HCT116 (cell line): ENCODE data around the gene FAM151A. TPM values are rescaled to one million over a fixed set of nuclear protein-coding genes. Genes with fewer than 3 reads are reported as not detected.

Experiments used
- ATAC-seq: fragments of 200-7000 bp; cut with Tn5 transposase; 2 replicates; pipeline ENCODE4 v1.9.1; 2020; ENCODE audit warnings: mild to moderate bottlenecking, moderate library complexity
- BruUV-seq: library from RNA; stranded (reverse); fragments of 400-500 nt; replicated peaks from 2 replicates; lab custom pipeline; 2021; lab: Mats Ljungman, UMichigan
- CTCF ChIA-PET: fragments of 300-600 bp; sonication (Branson Sonifier 250); formaldehyde crosslinking; loops from one replicate; lab custom pipeline; 2021; ENCODE audit warnings: antibody characterized with exemption; lab: Charles Lee
- POLR2A ChIA-PET: fragments of 300-600, 350-600 bp; sonication (Branson Sonifier 250); formaldehyde crosslinking; loops from one replicate; lab custom pipeline; 2021; ENCODE audit warnings: antibody characterized with exemption; lab: Charles Lee
- RAD21 ChIA-PET, 2 experiments: fragments of 300-600 bp; sonication (Branson Sonifier 250); formaldehyde crosslinking; loops; one replicate each; lab custom pipeline; 2023; ENCODE audit warnings: low total read pairs in 2 of 2; ENCODE audit not compliant: uncharacterized antibody in 2 of 2, unreplicated experiment in 2 of 2, low non-redundant PET in 1 of 2; lab: Charles Lee
- DNase-seq: peaks from one replicate; pipeline ENCODE4 v3.0.0-alpha.2; 2010; ENCODE audit warnings: low read depth, low spot score
- H2AFZ ChIP-seq: fragments of 200-600 bp; shearing (Covaris generic), sonication (generic); 2 replicates; pipeline ENCODE4 v1.6.1; 2017; ENCODE audit warnings: low read depth, mixed run types, mixed read lengths, antibody characterized with exemption, low read length; ENCODE audit not compliant: poor library complexity, severe bottlenecking
- H3K27ac ChIP-seq: 2 replicates; pipeline ENCODE4 v1.5.1; 2012; ENCODE audit warnings: low read depth, low read length
- H3K27me3 ChIP-seq: fragments of 200-600 bp; sonication (generic); 2 replicates; pipeline ENCODE4 v1.6.1; 2016; ENCODE audit warnings: mixed run types, low read length, mixed read lengths; ENCODE audit not compliant: insufficient read depth
- H3K36me3 ChIP-seq, 2 experiments: fragments of 200-500 bp in 1 of 2; fragments of 200-600 bp in 1 of 2; sonication (Bioruptor generic) in 1 of 2; sonication (generic) in 1 of 2; 2 replicates each; pipeline versions ENCODE4 v1.5.1 to v1.6.1; 2014 to 2016; ENCODE audit warnings: low read length in 2 of 2, inconsistent platforms in 1 of 2, mixed read lengths in 1 of 2, mixed run types in 1 of 2; ENCODE audit not compliant: insufficient read depth in 2 of 2, control insufficient read depth in 1 of 2
- H3K4me1 ChIP-seq, 2 experiments: fragments of 200-600 bp in 1 of 2; sonication (generic) in 1 of 2; 2 replicates each; pipeline versions ENCODE4 v1.5.1 to v1.6.1; 2012 to 2017; ENCODE audit warnings: low read length in 2 of 2, inconsistent platforms in 1 of 2, mild to moderate bottlenecking in 1 of 2, mixed read lengths in 1 of 2, mixed run types in 1 of 2, moderate library complexity in 1 of 2; ENCODE audit not compliant: insufficient read depth in 2 of 2, control insufficient read depth in 1 of 2
- H3K4me2 ChIP-seq: fragments of 200-600 bp; sonication (generic); 2 replicates; pipeline ENCODE4 v1.6.1; 2017; ENCODE audit warnings: mixed run types, low read length, mixed read lengths
- H3K4me3 ChIP-seq, 2 experiments: fragments of 200-600 bp in 1 of 2; sonication (generic) in 1 of 2; replicated peaks in 1 of 2; 2 replicates each; pipeline ENCODE4 v1.5.1; 2011 to 2016; ENCODE audit warnings: low read length in 2 of 2, control low read depth in 1 of 2, low read depth in 1 of 2, mild to moderate bottlenecking in 1 of 2, mixed read lengths in 1 of 2, mixed run types in 1 of 2
- H3K79me2 ChIP-seq: fragments of 200-600 bp; sonication (generic); 2 replicates; pipeline ENCODE4 v1.6.1; 2017; ENCODE audit warnings: mild to moderate bottlenecking, mixed run types, low read length, moderate library complexity, mixed read lengths; ENCODE audit not compliant: insufficient read depth
- H3K9ac ChIP-seq: fragments of 200-600 bp; sonication (generic); 2 replicates; pipeline ENCODE4 v1.6.1; 2016; ENCODE audit warnings: low read length, mixed read lengths
- H3K9me2 ChIP-seq: fragments of 200-600 bp; sonication (generic), shearing (Covaris generic); 2 replicates; pipeline ENCODE4 v1.6.1; 2017; ENCODE audit warnings: mixed run types, mild to moderate bottlenecking, moderate library complexity; ENCODE audit not compliant: insufficient read depth
- H3K9me3 ChIP-seq, 2 experiments: fragments of 200-500 bp in 1 of 2; fragments of 200-600 bp in 1 of 2; sonication (Bioruptor generic) in 1 of 2; sonication (generic) in 1 of 2; 2 replicates each; pipeline ENCODE4 v1.6.1; 2014 to 2017; ENCODE audit warnings: low read length in 2 of 2, mixed read lengths in 2 of 2, inconsistent platforms in 1 of 2, low read depth in 1 of 2, mild to moderate bottlenecking in 1 of 2, mixed run types in 1 of 2, moderate library complexity in 1 of 2; ENCODE audit not compliant: control insufficient read depth in 1 of 2, insufficient read depth in 1 of 2
- H4K20me1 ChIP-seq: fragments of 200-600 bp; sonication (generic), shearing (Covaris generic); 2 replicates; pipeline ENCODE4 v1.6.1; 2017; ENCODE audit warnings: mixed run types, mild to moderate bottlenecking, moderate library complexity; ENCODE audit not compliant: insufficient read depth
- ATF3 ChIP-seq: IDR thresholded peaks from 2 replicates; pipeline ENCODE4 v1.6.1; 2012
- CEBPB ChIP-seq: IDR thresholded peaks from 2 replicates; pipeline ENCODE4 v1.6.1; 2012; ENCODE audit warnings: low read depth
- CTCF ChIP-seq, 3 experiments: fragments of 200-600 bp in 1 of 3; sonication (generic) in 1 of 3; IDR thresholded peaks in 2 of 3; conservative IDR thresholded peaks in 1 of 3; 2 replicates each; pipeline ENCODE4 v1.5.1; 2012 to 2017; ENCODE audit warnings: low read depth in 2 of 3, low read length in 2 of 3, antibody characterized with exemption in 1 of 3, borderline replicate concordance in 1 of 3, control low read depth in 1 of 3, mild to moderate bottlenecking in 1 of 3, mixed read lengths in 1 of 3, mixed run types in 1 of 3, moderate library complexity in 1 of 3; ENCODE audit not compliant: insufficient read depth in 1 of 3
- FOSL1 ChIP-seq: IDR thresholded peaks from 2 replicates; pipeline ENCODE4 v1.6.1; 2012; ENCODE audit warnings: low read depth
- JUND ChIP-seq: IDR thresholded peaks from 2 replicates; pipeline ENCODE4 v1.6.1; 2012
- MAX ChIP-seq: IDR thresholded peaks from 2 replicates; pipeline ENCODE4 v1.6.1; 2012
- POLR2A ChIP-seq: IDR thresholded peaks from 2 replicates; pipeline ENCODE4 v1.7.0; 2011; ENCODE audit warnings: borderline replicate concordance; ENCODE audit not compliant: insufficient read depth, insufficient read length; ENCODE audit errors: extremely low read depth
- POLR2AphosphoS5 ChIP-seq: IDR thresholded peaks from 2 replicates; pipeline ENCODE4 v1.6.1; 2011; ENCODE audit warnings: mild to moderate bottlenecking, low read depth, low read length, moderate library complexity
- REST ChIP-seq: IDR thresholded peaks from 2 replicates; pipeline ENCODE4 v1.6.1; 2012; ENCODE audit warnings: low read depth
- SIN3A ChIP-seq: IDR thresholded peaks from 2 replicates; pipeline ENCODE4 v1.6.1; 2012; ENCODE audit warnings: low read depth
- TCF7L2 ChIP-seq: IDR thresholded peaks from 2 replicates; pipeline ENCODE4 v1.7.0; 2011; ENCODE audit warnings: borderline replicate concordance, inconsistent platforms; ENCODE audit not compliant: insufficient read depth, insufficient read length; ENCODE audit errors: extremely low read depth
- YY1 ChIP-seq: IDR thresholded peaks from 2 replicates; pipeline ENCODE4 v1.6.1; 2011; ENCODE audit warnings: low read length, low read depth, moderate library complexity, mild to moderate bottlenecking; ENCODE audit not compliant: insufficient replicate concordance; ENCODE audit errors: extremely low read depth
- ZFX ChIP-seq: fragments of 450-650 bp; IDR thresholded peaks from 2 replicates; pipeline ENCODE4 v1.6.1; 2017
- ZNF274 ChIP-seq: fragments of 200-500 bp; sonication (Bioruptor generic); IDR thresholded peaks from 2 replicates; pipeline ENCODE4 v1.6.1; 2014; ENCODE audit warnings: mild to moderate bottlenecking, low read depth, low read length, inconsistent platforms
- intact Hi-C: fragments of 100-400 bp; cut with micrococcal nuclease; formaldehyde crosslinking; loops from 2 replicates; pipeline ENCODE4 v1.10.0; 2022
- total RNA-seq: library from RNA; stranded (reverse); gene quantifications from one replicate; pipeline ENCODE4 v1.2.1, GENCODE V29; 2021; ENCODE audit not compliant: unreplicated experiment

FAM151A gene
- total RNA-seq, 1 experiment from 2014 or later = not detected

GRCh38 chr1:54570161-54570560, 53.2 kb downstream of the FAM151A start:
- DNase-seq (no peak), ATAC-seq (no peak)
- peaks cover 73 to 92% of the 10 kb centered on the region in 2 experiments for H3K4me1 ChIP-seq
- no peak overlapping the region for H3K4me3 ChIP-seq
- no peaks in the 10 kb centered on the region for H3K36me3 ChIP-seq
- no peaks in the 10 kb centered on the region for H3K27me3 ChIP-seq
- no peaks in the 10 kb centered on the region for H3K9me2 ChIP-seq
- H2AFZ ChIP-seq = no peak overlapping the region
- peak overlapping the region; percentile 68; the same call in 1 of the 2 replicates for H3K4me2 ChIP-seq
- no peaks in the 10 kb centered on the region for H3K9me3 ChIP-seq
- H3K9ac ChIP-seq = no peak overlapping the region
- ChIA-PET RAD21 (no interaction called here), CTCF (no interaction called here), POLR2A (interaction anchor here (1.3 kb wide), 1 partner anchor 11 kb away, joined by 4 read pairs; no protein-coding TSS in a partner anchor)
- BruUV-seq = no TSS peak
- intact Hi-C loops = no loop called here
- no peaks in the 10 kb centered on the region for H3K79me2 ChIP-seq
- peak overlapping the region; percentile 66 for H3K27ac ChIP-seq
- no peak for TF ChIP-seq FOSL1
- no peak for TF ChIP-seq POLR2A
- no peak for TF ChIP-seq SIN3A
- TF ChIP-seq ZNF274 = no peak
- TF ChIP-seq ATF3 = no peak
- TF ChIP-seq JUND = no peak
- TF ChIP-seq TCF7L2 = no peak
- no peak for TF ChIP-seq YY1
- TF ChIP-seq POLR2AphosphoS5 = no peak
- no peak for TF ChIP-seq ZFX
- TF ChIP-seq REST = no peak
- TF ChIP-seq MAX = no peak
- no peak for TF ChIP-seq CTCF (IDR thresholded peaks at IDR 0.05 in 2 of 3, conservative IDR thresholded peaks at IDR 0.05 in 1 of 3; ENCODE audit: borderline replicate concordance in 1 of 3, insufficient read depth in 1 of 3, low read depth in 2 of 3, low read length in 2 of 3)
- no peak for TF ChIP-seq CEBPB
- TF ChIP-seq, all 23 proteins: peak for 0
- no peaks in the 10 kb centered on the region for H4K20me1 ChIP-seq
